Osteocyte (in vitro differentiated cells): ENCODE results near the gene SALL3. TPM values are rescaled to one million over a fixed set of nuclear protein-coding genes. Genes with fewer than 3 reads are reported as not detected.

Experiments
- DNase-seq: peaks from one replicate; pipeline ENCODE4 v3.0.0; 2021; ENCODE audit warnings: mixed read lengths; ENCODE audit not compliant: unreplicated experiment; ENCODE audit errors: extremely low spot score
- H3K27ac Mint-ChIP-seq: one replicate; pipeline ENCODE4 v1.8.0; 2021; ENCODE audit warnings: mild to moderate bottlenecking, mixed read lengths; ENCODE audit not compliant: unreplicated experiment
- H3K27me3 Mint-ChIP-seq: one replicate; pipeline ENCODE4 v1.8.0; 2021; ENCODE audit warnings: mixed read lengths; ENCODE audit not compliant: unreplicated experiment
- H3K36me3 Mint-ChIP-seq: one replicate; pipeline ENCODE4 v1.8.0; 2021; ENCODE audit warnings: mixed read lengths; ENCODE audit not compliant: unreplicated experiment
- H3K4me1 Mint-ChIP-seq: one replicate; pipeline ENCODE4 v1.8.0; 2021; ENCODE audit warnings: mixed read lengths; ENCODE audit not compliant: unreplicated experiment
- H3K4me3 Mint-ChIP-seq: one replicate; pipeline ENCODE4 v1.8.0; 2021; ENCODE audit warnings: mild to moderate bottlenecking, moderate library complexity, mixed read lengths; ENCODE audit not compliant: unreplicated experiment
- H3K9me3 Mint-ChIP-seq: one replicate; pipeline ENCODE4 v1.8.0; 2021; ENCODE audit warnings: mixed read lengths; ENCODE audit not compliant: unreplicated experiment
- total RNA-seq: library from RNA; stranded (reverse); gene quantifications from 2 replicates; pipeline ENCODE4 v1.2.1, GENCODE V29; 2021
- TF ChIP-seq, protein P1 (sequence below): fragments of 200-600 bp; sonication (generic); IDR thresholded peaks from 2 replicates; pipeline ENCODE4 v1.5.0; 2021; ENCODE audit warnings: antibody characterized with exemption, mild to moderate bottlenecking, moderate library complexity

SALL3 gene
- total RNA-seq, 1 donor from 2014 or later, result not detected

DNA sequence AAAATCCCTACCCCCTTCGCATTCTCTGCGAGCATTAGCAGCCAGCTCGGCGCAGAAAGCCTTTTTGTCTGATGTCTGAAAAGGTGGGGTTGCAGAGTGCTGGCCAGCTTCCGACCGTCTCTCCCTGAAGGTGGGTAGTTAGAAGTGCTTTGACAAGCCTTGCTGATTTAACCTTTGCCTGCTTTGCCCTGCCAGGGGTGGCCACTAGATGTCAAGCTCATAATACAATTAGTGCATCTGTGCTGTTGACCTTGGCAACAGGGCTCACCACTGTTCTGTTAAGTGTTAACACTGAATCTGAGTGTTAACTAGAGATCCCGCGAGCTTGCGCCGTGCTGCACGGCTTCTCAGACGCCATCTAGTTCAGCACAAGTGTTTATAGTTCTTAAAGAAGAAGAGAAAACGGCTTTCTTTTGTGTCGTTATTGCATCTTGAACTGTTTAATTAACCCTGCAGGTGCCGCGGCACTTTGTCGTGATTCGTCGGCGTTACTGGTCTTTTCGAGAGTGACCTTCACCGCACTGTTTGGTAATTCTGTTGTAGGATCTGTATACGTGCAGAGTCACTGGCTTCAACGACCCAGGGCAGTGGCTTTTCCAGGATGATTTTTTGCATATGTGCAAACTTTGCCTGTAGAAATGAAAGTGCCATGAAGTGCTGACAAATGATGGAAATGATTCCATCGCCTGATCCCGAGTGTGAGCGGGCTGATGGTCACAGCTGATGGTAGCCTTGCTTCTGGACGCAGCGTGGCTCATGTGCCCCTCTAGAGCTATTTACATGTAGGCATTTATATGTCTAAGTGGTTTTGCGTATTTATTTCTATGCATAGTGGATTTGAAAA is 5.5 kb downstream of the SALL3 start:
- Mint-ChIP-seq H3K9me3 (no peaks in the 10 kb centered on the region), H3K36me3 (no peaks in the 10 kb centered on the region), H3K4me3 (no peak overlapping the region), H3K4me1 (peaks cover 4% of the 10 kb centered on the region), H3K27me3 (peaks cover 75% of the 10 kb centered on the region), H3K27ac (no peak overlapping the region)
- TF ChIP-seq, protein P1, sequence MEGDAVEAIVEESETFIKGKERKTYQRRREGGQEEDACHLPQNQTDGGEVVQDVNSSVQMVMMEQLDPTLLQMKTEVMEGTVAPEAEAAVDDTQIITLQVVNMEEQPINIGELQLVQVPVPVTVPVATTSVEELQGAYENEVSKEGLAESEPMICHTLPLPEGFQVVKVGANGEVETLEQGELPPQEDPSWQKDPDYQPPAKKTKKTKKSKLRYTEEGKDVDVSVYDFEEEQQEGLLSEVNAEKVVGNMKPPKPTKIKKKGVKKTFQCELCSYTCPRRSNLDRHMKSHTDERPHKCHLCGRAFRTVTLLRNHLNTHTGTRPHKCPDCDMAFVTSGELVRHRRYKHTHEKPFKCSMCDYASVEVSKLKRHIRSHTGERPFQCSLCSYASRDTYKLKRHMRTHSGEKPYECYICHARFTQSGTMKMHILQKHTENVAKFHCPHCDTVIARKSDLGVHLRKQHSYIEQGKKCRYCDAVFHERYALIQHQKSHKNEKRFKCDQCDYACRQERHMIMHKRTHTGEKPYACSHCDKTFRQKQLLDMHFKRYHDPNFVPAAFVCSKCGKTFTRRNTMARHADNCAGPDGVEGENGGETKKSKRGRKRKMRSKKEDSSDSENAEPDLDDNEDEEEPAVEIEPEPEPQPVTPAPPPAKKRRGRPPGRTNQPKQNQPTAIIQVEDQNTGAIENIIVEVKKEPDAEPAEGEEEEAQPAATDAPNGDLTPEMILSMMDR, result no peak
- DNase-seq, result no peak

DNA sequence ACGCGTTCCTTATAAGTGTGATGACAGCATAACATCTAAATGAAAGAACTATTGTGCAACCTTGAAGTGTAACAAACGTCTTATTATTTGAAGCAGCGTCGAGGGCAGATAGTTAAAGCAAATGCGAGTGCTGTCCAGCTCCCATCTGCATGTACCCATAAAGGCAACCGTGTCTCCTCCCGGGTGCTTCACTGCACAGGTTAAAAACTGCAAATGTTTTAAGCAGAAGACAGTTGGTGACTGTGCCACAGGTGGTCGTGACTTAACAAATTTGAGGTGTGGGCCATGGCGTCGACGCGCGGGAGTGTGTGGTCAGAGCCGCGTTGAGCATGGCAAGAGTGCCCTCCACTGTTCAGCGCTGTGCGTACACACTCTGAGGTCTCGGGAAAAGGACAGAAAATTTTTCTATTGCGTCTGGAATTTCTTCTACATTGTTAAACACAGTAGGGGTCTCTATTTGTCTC is 6.4 kb downstream of the SALL3 start:
- Mint-ChIP-seq H3K27me3 (peaks cover 83% of the 10 kb centered on the region), H3K4me3 (no peak overlapping the region), H3K27ac (no peak overlapping the region), H3K9me3 (no peaks in the 10 kb centered on the region), H3K36me3 (no peaks in the 10 kb centered on the region), H3K4me1 (peaks cover 4% of the 10 kb centered on the region)
- TF ChIP-seq, protein P1, result peak; percentile 43
- no peak for DNase-seq

DNA sequence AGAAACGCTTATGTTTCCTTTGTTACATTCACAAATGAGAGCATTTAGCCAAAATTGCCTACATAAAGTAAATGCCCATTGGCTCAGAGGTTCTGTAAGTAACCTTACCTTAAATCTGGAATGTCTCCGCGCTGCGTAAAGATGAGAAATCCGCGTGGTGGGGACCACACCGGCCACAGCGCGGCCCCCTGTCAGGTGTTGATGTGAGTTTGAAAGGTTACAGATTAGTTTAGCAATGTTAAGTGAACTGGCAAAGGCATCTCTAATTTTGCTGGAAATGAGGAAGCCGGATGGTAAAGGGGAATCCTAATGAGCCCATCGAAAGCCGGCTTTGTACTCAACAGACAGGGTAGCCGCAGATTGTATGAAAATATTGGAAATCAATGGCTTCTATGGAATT is 11.8 kb downstream of the SALL3 start:
- no peaks in the 10 kb centered on the region for H3K36me3 Mint-ChIP-seq
- H3K4me1 Mint-ChIP-seq, result no peaks in the 10 kb centered on the region
- H3K4me3 Mint-ChIP-seq, result no peak overlapping the region
- TF ChIP-seq, protein P1, result no peak
- no peaks in the 10 kb centered on the region for H3K9me3 Mint-ChIP-seq
- peaks cover 37% of the 10 kb centered on the region for H3K27me3 Mint-ChIP-seq
- H3K27ac Mint-ChIP-seq, result no peak overlapping the region
- no peak for DNase-seq

DNA sequence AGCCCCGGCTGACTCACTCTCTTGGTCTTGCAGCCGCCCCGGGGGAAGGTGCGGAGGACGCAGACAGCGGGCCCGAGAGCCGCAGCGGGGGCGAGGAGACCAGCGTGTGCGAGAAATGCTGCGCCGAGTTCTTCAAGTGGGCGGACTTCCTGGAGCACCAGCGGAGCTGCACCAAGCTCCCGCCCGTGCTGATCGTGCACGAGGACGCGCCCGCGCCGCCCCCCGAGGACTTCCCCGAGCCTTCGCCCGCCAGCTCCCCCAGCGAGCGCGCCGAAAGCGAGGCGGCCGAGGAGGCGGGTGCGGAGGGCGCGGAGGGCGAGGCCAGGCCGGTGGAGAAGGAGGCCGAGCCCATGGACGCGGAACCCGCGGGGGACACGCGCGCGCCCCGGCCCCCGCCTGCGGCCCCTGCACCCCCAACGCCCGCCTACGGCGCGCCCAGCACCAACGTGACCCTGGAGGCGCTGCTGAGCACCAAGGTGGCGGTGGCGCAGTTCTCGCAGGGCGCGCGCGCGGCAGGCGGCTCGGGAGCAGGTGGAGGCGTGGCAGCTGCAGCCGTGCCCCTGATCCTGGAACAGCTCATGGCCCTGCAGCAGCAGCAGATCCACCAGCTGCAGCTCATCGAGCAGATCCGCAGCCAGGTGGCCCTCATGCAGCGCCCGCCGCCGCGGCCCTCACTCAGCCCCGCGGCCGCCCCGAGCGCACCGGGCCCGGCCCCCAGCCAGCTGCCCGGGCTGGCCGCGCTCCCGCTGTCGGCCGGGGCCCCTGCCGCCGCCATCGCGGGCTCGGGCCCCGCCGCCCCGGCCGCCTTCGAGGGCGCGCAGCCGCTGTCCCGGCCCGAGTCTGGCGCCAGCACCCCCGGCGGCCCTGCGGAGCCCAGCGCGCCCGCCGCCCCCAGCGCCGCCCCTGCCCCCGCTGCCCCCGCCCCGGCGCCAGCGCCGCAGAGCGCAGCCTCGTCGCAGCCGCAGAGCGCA is 12.7 kb downstream of the SALL3 start:
- TF ChIP-seq, protein P1, result no peak
- Mint-ChIP-seq H3K36me3 (no peaks in the 10 kb centered on the region), H3K4me3 (no peak overlapping the region), H3K9me3 (no peaks in the 10 kb centered on the region), H3K27ac (no peak overlapping the region), H3K27me3 (peaks cover 31% of the 10 kb centered on the region), H3K4me1 (no peaks in the 10 kb centered on the region)
- DNase-seq, result no peak
